ENCODE measurements around the gene LMNTD2. TPM values are rescaled to one million over a fixed set of nuclear protein-coding genes. Genes with fewer than 3 reads are reported as not detected.

Gene LMNTD2
- total RNA-seq, 1 donor from 2014 or later: 8.8 TPM

GRCh38 chr11:553083-553987 is 7.2 kb downstream of the LMNTD2 start:
- DNase-seq (ENCODE audit: low spot score): no peak

DNA sequence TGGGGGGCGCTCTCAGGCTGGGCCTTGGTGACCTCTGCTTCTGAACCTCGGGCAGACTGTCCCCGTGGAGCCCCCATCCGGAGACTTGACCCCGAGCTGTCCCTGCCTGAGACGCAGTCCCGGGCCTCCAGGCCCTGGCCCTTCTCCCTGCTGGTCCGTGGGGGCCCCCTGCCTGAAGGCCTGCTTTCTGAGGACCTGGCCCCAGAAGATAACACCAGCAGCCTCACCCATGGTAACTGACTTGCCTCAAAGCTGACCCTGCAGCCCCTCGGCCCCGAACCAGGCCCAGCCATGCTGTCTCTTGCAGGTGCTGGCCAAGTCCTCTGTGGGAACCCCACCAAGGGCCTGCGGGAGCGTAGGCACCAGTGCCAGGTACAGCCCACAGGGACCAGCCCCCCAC is 8.9 kb downstream of the LMNTD2 start:
- DNase-seq (ENCODE audit: low spot score): no peak

DNA sequence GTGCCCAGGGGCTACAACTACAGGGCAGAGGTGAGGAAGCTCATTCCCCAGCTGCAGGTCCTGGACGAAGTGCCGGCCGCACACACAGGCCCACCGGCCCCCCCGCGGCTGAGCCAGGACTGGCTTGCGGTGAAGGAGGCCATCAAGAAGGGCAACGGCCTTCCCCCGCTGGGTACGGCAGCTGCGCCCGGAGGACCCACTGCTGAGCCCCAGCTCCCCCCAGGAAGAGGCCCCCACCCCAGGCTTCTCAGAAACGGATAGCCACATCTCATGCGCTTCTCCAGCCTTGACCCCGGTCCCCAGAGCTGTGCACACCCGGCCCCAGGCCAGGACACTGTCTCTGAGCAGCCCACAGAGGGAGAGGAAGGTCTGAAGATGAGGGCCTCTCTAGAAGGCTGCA is 9.4 kb downstream of the LMNTD2 start:
- no peak for DNase-seq (ENCODE audit: low spot score)

DNA sequence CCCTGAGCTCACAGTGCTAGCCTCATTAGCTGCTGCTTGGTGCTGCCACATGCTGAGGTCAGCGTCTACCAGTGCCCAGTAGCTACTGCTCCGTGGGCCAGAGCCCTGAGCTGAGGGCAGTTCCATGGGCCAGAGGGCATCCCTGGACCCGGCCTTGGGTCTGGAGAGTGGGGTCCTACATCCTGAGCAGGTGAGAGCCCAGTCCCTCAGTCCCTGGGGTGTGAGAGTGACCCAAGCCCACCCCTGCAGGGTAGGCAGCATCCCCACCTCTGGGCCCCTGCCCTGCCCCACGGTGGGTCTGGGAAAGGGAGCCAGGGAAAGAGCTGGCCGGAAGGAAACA is 9.8 kb downstream of the LMNTD2 start:
- DNase-seq (ENCODE audit: low spot score): no peak

- no peak for DNase-seq (ENCODE audit: low spot score)
These were observed 10.4 kb downstream of the LMNTD2 start for GRCh38 chr11:550021-550745.

GRCh38 chr11:548700-549603 is 11.6 kb downstream of the LMNTD2 start:
- no peak for DNase-seq (ENCODE audit: low spot score)

DNA sequence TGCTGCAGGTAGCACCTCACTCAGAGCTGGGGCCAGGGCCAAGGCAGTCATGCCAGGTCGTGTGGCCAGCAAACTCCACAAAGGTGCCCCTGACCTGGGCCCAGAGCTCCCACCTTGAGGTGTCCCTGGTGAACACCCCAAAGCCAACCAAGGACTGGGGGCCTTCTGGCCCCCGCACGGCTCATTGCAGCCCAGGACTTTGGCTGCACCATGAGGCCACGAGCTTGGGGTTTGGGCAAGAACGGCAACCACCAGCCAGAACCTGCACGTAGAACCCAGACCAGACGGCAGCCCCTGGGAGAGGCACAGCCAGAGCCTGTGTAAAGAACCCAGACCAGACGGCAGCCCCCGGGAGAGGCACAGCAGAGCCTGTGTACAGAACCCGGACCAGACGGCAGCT is 15.4 kb downstream of the LMNTD2 start:
- no peak for DNase-seq (ENCODE audit: low spot score)

DNA sequence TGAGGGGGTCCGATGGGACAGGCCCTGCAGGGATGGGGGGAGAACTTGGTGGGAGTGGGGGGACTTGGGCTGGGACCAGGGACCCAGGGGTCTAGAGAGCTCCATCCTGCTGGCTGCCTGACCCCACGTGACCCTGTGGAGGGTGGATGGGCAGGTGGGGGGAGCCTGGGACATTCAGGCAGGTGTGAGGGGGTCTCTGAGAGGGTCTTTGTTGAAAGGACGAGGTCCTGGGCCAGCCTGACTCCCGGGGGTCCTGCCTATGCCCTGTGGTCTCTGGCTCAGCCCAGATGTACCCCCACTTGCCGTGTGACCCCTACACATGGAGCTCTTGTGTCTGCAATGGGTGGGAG is 15.7 kb downstream of the LMNTD2 start:
- DNase-seq (ENCODE audit: low spot score): no peak

DNA sequence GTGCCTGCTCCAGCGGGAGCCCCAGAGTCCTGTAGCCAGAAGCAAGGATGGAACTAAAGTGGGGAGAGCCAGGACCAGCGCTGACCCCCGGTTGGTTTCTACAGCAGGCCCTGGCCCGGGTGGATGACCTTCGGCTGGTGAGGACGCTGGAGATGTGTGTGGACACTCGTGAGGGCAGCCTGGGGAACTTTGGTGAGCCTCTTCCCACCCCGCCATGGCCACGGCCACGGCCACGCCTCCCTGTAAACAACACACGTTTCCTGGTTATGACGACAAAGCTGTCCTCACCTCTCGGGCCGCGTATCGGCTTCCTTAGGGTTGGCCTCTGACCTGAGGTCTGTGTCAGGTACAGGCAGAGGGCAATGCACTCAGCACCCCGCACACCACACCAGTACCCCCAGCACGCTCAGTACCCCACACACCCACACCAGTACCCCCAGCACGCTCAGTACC is 19.1 kb downstream of the LMNTD2 start:
- peak; percentile 43 for DNase-seq (ENCODE audit: low spot score)

GRCh38 chr11:540583-541432 is 19.7 kb downstream of the LMNTD2 start:
- peak; percentile 40 for DNase-seq (ENCODE audit: low spot score)

- DNase-seq (ENCODE audit: low spot score): peak; percentile 41
These were observed 20.5 kb downstream of the LMNTD2 start for GRCh38 chr11:539971-540481.

GRCh38 chr11:538431-539051 is 22.0 kb downstream of the LMNTD2 start:
- peak; percentile 42 for DNase-seq (ENCODE audit: low spot score)

DNA sequence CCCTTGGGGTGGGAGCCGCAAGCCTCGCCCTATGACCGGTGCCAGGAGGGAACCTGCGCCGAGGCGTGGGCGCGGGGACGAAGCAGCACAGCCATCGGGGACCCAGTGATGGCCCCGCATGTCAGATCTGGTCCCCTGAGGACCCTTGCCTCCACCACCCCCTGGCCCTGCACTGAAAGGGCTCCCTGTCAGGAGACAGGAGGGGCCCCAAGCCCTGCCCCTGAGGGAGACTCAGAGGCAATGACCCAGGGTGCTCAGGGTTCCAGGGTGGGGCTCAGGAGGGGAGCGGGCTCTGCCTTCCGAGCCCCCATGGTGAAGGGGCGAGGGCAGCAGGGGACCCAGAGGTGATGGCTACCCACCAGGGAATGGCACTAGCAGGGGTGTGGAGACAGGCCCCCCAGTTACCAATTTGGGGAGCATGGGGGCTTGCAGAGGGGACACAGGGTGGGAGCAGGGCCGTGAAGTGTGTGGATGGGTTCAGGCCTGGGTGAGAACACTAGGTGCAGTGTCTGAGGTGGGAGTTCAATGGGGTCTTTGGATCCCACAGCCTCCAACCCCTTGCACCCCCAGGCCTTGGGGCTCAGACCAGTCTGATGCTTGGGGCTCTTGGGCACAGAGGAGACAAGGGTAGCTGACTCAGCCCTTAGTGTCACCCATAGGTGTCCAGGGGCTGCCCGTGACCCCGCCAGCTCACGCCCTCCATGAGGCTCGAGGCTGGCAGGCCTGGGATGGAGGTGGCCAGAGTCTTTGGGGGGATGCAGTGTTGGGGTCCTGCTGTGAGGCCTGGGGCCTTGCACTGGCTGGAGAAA is 22.7 kb downstream of the LMNTD2 start:
- peak; percentile 44 for DNase-seq (ENCODE audit: low spot score)

DNA sequence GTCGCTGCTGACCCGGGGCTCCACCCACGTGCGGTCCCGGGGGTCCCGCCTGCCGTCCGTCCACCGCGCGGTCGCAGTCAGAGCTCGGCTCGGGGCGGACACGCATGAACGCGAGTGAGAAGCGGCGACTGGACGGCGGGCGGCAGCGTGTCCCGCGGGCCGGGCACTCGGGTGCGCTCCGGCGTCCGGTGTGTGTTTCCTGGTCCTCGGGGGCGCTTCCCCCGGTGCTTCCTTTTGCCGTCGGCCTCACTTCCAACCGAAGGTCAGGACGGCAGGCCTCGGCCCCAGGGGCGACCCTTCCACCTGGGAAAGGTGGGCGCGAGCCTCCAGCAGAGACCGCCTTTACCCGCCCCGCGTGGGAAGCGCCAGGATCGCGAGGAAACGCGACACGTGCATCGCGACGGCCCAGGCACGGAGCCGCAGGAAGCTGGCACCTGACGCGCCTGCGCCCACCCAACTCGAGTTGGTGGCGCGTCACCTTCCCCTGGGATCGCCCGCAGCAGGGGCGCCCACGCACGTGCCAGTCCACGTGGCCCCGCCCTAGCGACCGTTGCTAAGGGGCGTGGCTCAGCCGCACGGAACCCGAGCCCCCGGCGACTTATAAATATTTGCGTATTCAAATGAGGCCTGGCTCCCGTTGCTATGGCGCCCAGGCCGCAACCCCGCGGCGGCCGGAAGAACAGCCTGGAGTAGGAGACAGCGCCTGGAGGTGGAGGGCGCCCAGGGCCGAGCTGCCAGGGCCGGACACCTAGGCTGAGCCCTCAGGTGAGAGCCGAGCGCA is 23.5 kb downstream of the LMNTD2 start, which contains the start of gene LRRC56:
LRRC56 (plus strand) TSS at position 687 of the 781 bp plus-strand sequence. CDS start 3,158 bp downstream, outside the sequence.
- DNase-seq (ENCODE audit: low spot score): peak; percentile 88

- DNase-seq (ENCODE audit: low spot score): peak; percentile 95
These were observed 24.8 kb downstream of the LMNTD2 start, which contains the start of gene HRAS for GRCh38 chr11:535519-536454. TSS of gene HRAS (minus strand) at chr11:535576.

DNA sequence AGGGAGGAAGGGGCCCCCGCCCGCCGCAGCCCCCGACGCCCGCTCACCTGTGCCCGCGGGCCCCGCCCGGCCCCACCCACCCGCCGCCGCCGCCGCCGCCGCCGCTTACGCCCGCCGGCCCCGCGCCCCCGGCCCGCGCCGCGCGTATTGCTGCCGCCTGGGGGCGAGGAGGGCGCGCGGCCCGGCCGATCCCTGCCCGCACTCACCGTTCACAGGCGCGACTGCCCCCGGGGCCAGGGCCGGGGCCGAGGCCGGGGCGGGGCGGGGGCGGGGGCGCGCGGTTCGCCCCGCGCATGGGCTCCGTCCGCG is 25.4 kb downstream of the LMNTD2 start:
- DNase-seq (ENCODE audit: low spot score): no peak

- peak; percentile 85 for DNase-seq (ENCODE audit: low spot score)
These were observed 25.9 kb downstream of the LMNTD2 start for GRCh38 chr11:534396-535209.

Data from ureter (tissue), 1 donor.